DOHH2 (cell line): ENCODE measurements around the gene MAOA.

Source experiments
- H3F3A ChIP-seq: fragments of 200-600 bp; sonication (generic), shearing (Covaris generic); 2 replicates; pipeline ENCODE4 v1.6.0; 2016; ENCODE audit warnings: antibody characterized with exemption, mild to moderate bottlenecking; ENCODE audit not compliant: control insufficient read depth, insufficient read depth
- H3K27ac ChIP-seq: fragments of 200-600 bp; sonication (generic); 2 replicates; pipeline ENCODE4 v1.5.1; 2014; ENCODE audit warnings: low read depth, mild to moderate bottlenecking, low read length, moderate library complexity
- H3K27me3 ChIP-seq: fragments of 200-600 bp; sonication (generic); 2 replicates; pipeline ENCODE4 v1.6.1; 2014; ENCODE audit warnings: mild to moderate bottlenecking, low read length, mixed read lengths; ENCODE audit not compliant: control insufficient read depth
- H3K36me3 ChIP-seq: fragments of 200-600 bp; sonication (generic); 2 replicates; pipeline ENCODE4 v1.6.1; 2014; ENCODE audit warnings: mild to moderate bottlenecking, low read length, moderate library complexity, mixed read lengths; ENCODE audit not compliant: control insufficient read depth
- H3K4me1 ChIP-seq: fragments of 200-600 bp; sonication (generic); 2 replicates; pipeline ENCODE4 v1.6.1; 2014; ENCODE audit warnings: mild to moderate bottlenecking, low read length, mixed read lengths; ENCODE audit not compliant: control insufficient read depth
- H3K4me2 ChIP-seq: fragments of 200-600 bp; sonication (generic); 2 replicates; pipeline ENCODE4 v1.6.0; 2014; ENCODE audit warnings: mild to moderate bottlenecking, low read length, moderate library complexity
- H3K4me3 ChIP-seq: fragments of 200-600 bp; sonication (generic); 2 replicates; pipeline ENCODE4 v1.5.1; 2014; ENCODE audit warnings: mild to moderate bottlenecking, low read length, mixed read lengths
- H3K79me2 ChIP-seq: fragments of 200-600 bp; sonication (generic); 2 replicates; pipeline ENCODE4 v1.6.1; 2014; ENCODE audit warnings: mild to moderate bottlenecking, low read length, mixed read lengths; ENCODE audit not compliant: control insufficient read depth
- H3K9me2 ChIP-seq: fragments of 200-600 bp; sonication (generic); replicated peaks from 2 replicates; pipeline ENCODE4 v1.6.1; 2014; ENCODE audit warnings: mild to moderate bottlenecking, low read length, mixed read lengths; ENCODE audit not compliant: control insufficient read depth
- H3K9me3 ChIP-seq: fragments of 200-600 bp; sonication (generic); 2 replicates; pipeline ENCODE4 v1.6.1; 2014; ENCODE audit warnings: antibody characterized with exemption, low read length, mixed read lengths; ENCODE audit not compliant: control insufficient read depth, insufficient read depth
- H4K20me1 ChIP-seq: fragments of 200-600 bp; sonication (generic); 2 replicates; pipeline ENCODE4 v1.6.0; 2014; ENCODE audit warnings: low read depth, mild to moderate bottlenecking, antibody characterized with exemption, low read length, moderate library complexity; ENCODE audit not compliant: control insufficient read depth, insufficient read depth
- CTCF ChIP-seq: fragments of 200-600 bp; sonication (generic); IDR thresholded peaks from one replicate; pipeline ENCODE4 v1.5.1; 2014; ENCODE audit warnings: antibody characterized with exemption, mild to moderate bottlenecking, low read depth, low read length; ENCODE audit not compliant: poor library complexity, severe bottlenecking
- EZH2phosphoT487 ChIP-seq: fragments of 200-600 bp; sonication (generic); IDR thresholded peaks from 2 replicates; pipeline ENCODE4 v1.6.1; 2017; ENCODE audit warnings: borderline replicate concordance, mild to moderate bottlenecking, antibody characterized with exemption, low read length, moderate library complexity, mixed read lengths

MAOA gene

GRCh38 chrX:43741843-43742573, 85.9 kb downstream of the MAOA start:
- no peak for TF ChIP-seq EZH2phosphoT487
- TF ChIP-seq CTCF: no peak

GRCh38 chrX:43743100-43743822, 87.2 kb downstream of the MAOA start:
- H3K4me3 ChIP-seq: no peak overlapping the region
- no peaks in the 10 kb centered on the region for H3F3A ChIP-seq
- no peaks in the 10 kb centered on the region for H3K9me3 ChIP-seq
- no peak overlapping the region for H3K27ac ChIP-seq
- no peak for TF ChIP-seq CTCF
- no peak for TF ChIP-seq EZH2phosphoT487
- H3K4me1 ChIP-seq: no peaks in the 10 kb centered on the region
- H3K9me2 ChIP-seq: no peaks in the 10 kb centered on the region
- no peaks in the 10 kb centered on the region for H4K20me1 ChIP-seq
- no peaks in the 10 kb centered on the region for H3K79me2 ChIP-seq
- H3K4me2 ChIP-seq: no peak overlapping the region
- H3K27me3 ChIP-seq: no peaks in the 10 kb centered on the region
- no peaks in the 10 kb centered on the region for H3K36me3 ChIP-seq

More at GRCh38 chrX:43741843-43742573, 85.9 kb downstream of the MAOA start:
- H3K79me2 ChIP-seq: no peaks in the 10 kb centered on the region
- no peak overlapping the region for H3K4me2 ChIP-seq
- no peaks in the 10 kb centered on the region for H3K36me3 ChIP-seq
- H3K4me3 ChIP-seq: no peak overlapping the region
- no peaks in the 10 kb centered on the region for H3K9me3 ChIP-seq
- no peaks in the 10 kb centered on the region for H3K4me1 ChIP-seq
- H3K9me2 ChIP-seq: no peaks in the 10 kb centered on the region
- no peak overlapping the region for H3K27ac ChIP-seq
- H4K20me1 ChIP-seq: no peaks in the 10 kb centered on the region
- H3K27me3 ChIP-seq: no peaks in the 10 kb centered on the region
- H3F3A ChIP-seq: no peaks in the 10 kb centered on the region

GRCh38 chrX:43744284-43744683, 88.2 kb downstream of the MAOA start:
- no peak overlapping the region for H3K27ac ChIP-seq
- no peaks in the 10 kb centered on the region for H3F3A ChIP-seq
- H3K4me2 ChIP-seq: no peak overlapping the region
- H4K20me1 ChIP-seq: no peaks in the 10 kb centered on the region
- no peaks in the 10 kb centered on the region for H3K9me2 ChIP-seq
- H3K4me3 ChIP-seq: no peak overlapping the region
- H3K4me1 ChIP-seq: no peaks in the 10 kb centered on the region
- TF ChIP-seq CTCF (no peak), EZH2phosphoT487 (no peak)
- no peaks in the 10 kb centered on the region for H3K36me3 ChIP-seq
- no peaks in the 10 kb centered on the region for H3K9me3 ChIP-seq
- no peaks in the 10 kb centered on the region for H3K79me2 ChIP-seq
- no peaks in the 10 kb centered on the region for H3K27me3 ChIP-seq
